GM20000 (cell line): Measurements from ENCODE around the gene ATP9B.

Source experiments
- DNase-seq: peaks from one replicate; pipeline ENCODE4 v3.0.0; 2012; ENCODE audit warnings: low spot score
- CTCF ChIP-seq: IDR thresholded peaks from 2 replicates; pipeline ENCODE4 v1.5.1; 2012; ENCODE audit warnings: mild to moderate bottlenecking, control low read depth; ENCODE audit errors: extremely low read depth, missing control alignments

Gene ATP9B

GRCh38 chr18:79424008-79424565 lies 354.9 kb downstream of the ATP9B start:
- no peak for TF ChIP-seq CTCF
- DNase-seq: no peak

GRCh38 chr18:79424880-79425568 lies 355.8 kb downstream of the ATP9B start:
- no peak for TF ChIP-seq CTCF
- DNase-seq: no peak

GRCh38 chr18:79425569-79425886 lies 356.3 kb downstream of the ATP9B start:
- no peak for DNase-seq

GRCh38 chr18:79426376-79427300 lies 357.4 kb downstream of the ATP9B start:
- DNase-seq: no peak
- no peak for TF ChIP-seq CTCF

More at GRCh38 chr18:79425569-79425886, 356.3 kb downstream of the ATP9B start:
- no peak for TF ChIP-seq CTCF

GRCh38 chr18:79427368-79428225 lies 358.4 kb downstream of the ATP9B start:
- no peak for TF ChIP-seq CTCF

More at GRCh38 chr18:79427368-79428225, 358.4 kb downstream of the ATP9B start:
- DNase-seq: no peak
